AG04449 (cell line): ENCODE measurements around the gene C20orf144.
"Not testable (repeated sequence)": the region's sequence is repeated elsewhere in the genome, so short reads cannot be mapped to it uniquely, and the experiment has no call there.

ENCODE experiments used
- CTCF ChIA-PET: fragments of 350-600 bp; formaldehyde crosslinking; extraction: SDS; loops from one replicate; lab custom pipeline; 2021; ENCODE audit warnings: antibody characterized with exemption; lab: Yijun Ruan, JAX
- POLR2A ChIA-PET: fragments of 400-600, 350-600 bp; formaldehyde crosslinking; extraction: SDS; loops from one replicate; lab custom pipeline; 2020; ENCODE audit warnings: antibody characterized with exemption, inconsistent platforms; lab: Yijun Ruan, JAX
- DNase-seq: peaks from one replicate; pipeline ENCODE4 v3.0.0-alpha.2; 2010; ENCODE audit warnings: low read depth, low spot score
- H3K4me3 ChIP-seq: 2 replicates; pipeline ENCODE4 v1.5.1; 2011; ENCODE audit warnings: low read depth, mild to moderate bottlenecking, control low read depth, low read length
- TF ChIP-seq, protein P1 (sequence below): IDR thresholded peaks from one replicate; pipeline ENCODE4 v1.5.1; 2011; ENCODE audit warnings: mild to moderate bottlenecking, moderate library complexity, low read length, control low read depth, inconsistent platforms; ENCODE audit not compliant: insufficient read depth; ENCODE audit errors: missing control alignments

Gene C20orf144

DNA sequence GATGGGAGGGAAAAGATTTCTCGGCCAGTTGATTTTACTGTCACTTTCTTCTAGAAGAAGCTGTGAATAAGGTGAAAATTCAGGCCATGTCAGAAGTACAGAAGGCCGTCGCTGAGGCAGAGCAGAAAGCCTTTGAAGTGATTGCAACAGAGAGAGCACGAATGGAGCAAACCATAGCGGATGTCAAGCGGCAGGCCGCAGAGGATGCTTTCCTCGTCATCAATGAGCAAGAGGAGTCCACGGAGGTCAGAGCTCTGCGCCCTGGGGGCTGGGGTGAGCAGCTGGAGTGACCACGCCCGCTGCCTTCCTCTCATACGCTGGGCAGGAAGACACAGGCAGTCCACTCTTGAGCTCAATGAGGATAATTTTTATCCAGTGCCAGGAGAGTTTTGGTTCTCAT is 21.8 kb upstream of the C20orf144 start:
- POLR2A ChIA-PET: no interaction called here

DNA sequence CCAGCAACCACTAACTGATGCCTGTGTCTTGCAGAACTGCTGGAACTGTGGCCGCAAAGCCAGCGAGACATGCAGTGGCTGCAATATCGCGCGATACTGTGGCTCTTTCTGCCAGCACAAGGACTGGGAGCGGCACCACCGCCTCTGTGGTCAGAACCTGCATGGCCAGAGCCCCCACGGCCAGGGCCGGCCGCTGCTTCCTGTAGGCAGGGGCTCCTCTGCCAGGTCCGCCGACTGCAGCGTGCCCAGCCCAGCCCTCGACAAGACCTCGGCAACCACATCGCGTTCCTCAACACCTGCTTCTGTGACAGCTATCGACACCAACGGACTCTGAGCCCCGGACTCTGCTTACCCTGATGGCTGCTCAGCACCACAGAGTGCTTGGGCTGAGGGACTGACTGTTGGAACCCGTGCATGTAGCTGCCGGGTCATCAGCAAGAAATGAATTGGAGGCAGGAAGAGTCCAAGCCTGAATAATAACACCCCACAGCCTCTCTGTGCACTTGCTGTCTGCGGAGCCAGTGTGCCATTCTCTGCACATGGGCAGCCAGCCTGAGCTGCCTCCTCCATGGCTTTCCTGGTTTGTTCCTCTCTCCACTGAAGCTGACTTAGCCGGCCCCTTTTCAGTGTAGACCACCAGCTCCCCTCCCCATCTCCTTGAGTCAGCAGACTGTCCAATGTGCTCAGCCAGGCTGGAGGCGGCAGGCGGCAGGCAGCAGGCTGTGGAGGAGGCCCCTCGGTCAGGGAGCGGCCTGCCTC is 17.6 kb upstream of the C20orf144 start:
- ChIA-PET POLR2A (no interaction called here), CTCF (interaction anchor here (0.8 kb wide), 1 partner anchor 187 kb away, joined by 4 read pairs; no protein-coding TSS in a partner anchor)
- no peak for DNase-seq
- TF ChIP-seq, protein P1, sequence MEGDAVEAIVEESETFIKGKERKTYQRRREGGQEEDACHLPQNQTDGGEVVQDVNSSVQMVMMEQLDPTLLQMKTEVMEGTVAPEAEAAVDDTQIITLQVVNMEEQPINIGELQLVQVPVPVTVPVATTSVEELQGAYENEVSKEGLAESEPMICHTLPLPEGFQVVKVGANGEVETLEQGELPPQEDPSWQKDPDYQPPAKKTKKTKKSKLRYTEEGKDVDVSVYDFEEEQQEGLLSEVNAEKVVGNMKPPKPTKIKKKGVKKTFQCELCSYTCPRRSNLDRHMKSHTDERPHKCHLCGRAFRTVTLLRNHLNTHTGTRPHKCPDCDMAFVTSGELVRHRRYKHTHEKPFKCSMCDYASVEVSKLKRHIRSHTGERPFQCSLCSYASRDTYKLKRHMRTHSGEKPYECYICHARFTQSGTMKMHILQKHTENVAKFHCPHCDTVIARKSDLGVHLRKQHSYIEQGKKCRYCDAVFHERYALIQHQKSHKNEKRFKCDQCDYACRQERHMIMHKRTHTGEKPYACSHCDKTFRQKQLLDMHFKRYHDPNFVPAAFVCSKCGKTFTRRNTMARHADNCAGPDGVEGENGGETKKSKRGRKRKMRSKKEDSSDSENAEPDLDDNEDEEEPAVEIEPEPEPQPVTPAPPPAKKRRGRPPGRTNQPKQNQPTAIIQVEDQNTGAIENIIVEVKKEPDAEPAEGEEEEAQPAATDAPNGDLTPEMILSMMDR: no peak
- H3K4me3 ChIP-seq: no peak overlapping the region

More for the DNA sequence above, 21.8 kb upstream of the C20orf144 start:
- TF ChIP-seq, protein P1: no peak
- no peak overlapping the region for H3K4me3 ChIP-seq
- no peak for DNase-seq
- CTCF ChIA-PET: interaction anchor here (1.3 kb wide), 1 partner anchor 10 kb away, joined by 3 read pairs; no protein-coding TSS in a partner anchor

DNA sequence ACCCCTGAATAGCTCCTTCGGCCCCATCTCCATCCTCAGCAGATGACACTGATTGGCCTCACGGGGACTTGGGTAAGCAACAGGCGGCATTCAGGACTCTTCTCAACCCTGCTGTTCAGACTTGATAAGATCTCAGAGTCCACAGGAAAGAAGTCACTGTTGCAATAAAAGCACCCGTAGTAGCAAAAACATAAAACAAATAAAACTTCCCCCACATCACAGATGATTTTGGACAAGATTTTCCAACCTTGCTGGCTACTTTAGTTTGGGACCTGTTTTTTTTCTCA is 17.1 kb upstream of the C20orf144 start:
- CTCF ChIA-PET: no interaction called here
- DNase-seq: no peak
- TF ChIP-seq, protein P1: no peak
- POLR2A ChIA-PET: no interaction called here
- no peak overlapping the region for H3K4me3 ChIP-seq

DNA sequence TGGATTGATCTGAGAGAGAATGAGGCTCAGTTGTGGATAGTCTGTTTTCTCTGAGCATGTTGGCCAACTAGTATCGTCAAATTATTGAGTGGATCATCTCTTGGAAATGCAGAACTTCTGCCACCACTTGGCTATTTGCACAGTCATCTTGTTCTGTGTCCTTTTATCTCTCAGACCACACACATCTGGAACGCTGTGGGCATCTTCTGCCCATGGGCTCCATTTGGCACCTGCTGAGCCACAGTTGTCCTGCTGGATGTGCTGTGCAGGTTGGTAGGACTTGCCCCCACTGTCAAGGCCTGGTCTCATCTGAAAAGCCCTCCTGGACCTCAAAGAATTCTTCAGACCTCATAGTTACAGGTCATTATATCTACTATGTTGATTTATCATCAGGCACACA is 16.7 kb upstream of the C20orf144 start:
- TF ChIP-seq, protein P1: no peak
- H3K4me3 ChIP-seq: no peak overlapping the region
- ChIA-PET POLR2A (no interaction called here), CTCF (no interaction called here)
- DNase-seq: no peak

DNA sequence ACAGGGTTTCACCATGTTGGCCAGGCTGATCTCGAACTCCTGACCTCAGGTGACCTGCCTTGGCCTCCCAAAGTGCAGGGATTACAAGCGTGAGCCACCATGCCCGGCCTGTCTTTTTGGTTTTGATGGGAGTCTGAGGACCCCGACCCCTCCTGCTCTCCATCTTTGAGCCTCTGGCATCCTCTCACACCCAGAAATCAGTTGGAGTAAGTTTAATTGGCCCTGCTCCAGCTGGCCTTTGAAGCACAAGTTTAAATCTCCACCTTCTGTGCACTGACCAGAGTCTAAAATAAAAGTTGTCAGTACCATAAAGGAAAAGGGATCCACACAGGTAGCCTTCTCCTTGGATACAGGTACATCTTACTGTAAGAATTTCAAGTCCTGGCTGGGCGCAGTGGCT is 15.9 kb upstream of the C20orf144 start:
- CTCF ChIA-PET: interaction anchor here (10.9 kb wide), 1 partner anchor 19 kb away, joined by 99 read pairs; the partner anchor contains the start of genes ACTL10 and C20orf144
- no peak overlapping the region for H3K4me3 ChIP-seq
- POLR2A ChIA-PET: no interaction called here
- TF ChIP-seq, protein P1: no peak
- DNase-seq: no peak

DNA sequence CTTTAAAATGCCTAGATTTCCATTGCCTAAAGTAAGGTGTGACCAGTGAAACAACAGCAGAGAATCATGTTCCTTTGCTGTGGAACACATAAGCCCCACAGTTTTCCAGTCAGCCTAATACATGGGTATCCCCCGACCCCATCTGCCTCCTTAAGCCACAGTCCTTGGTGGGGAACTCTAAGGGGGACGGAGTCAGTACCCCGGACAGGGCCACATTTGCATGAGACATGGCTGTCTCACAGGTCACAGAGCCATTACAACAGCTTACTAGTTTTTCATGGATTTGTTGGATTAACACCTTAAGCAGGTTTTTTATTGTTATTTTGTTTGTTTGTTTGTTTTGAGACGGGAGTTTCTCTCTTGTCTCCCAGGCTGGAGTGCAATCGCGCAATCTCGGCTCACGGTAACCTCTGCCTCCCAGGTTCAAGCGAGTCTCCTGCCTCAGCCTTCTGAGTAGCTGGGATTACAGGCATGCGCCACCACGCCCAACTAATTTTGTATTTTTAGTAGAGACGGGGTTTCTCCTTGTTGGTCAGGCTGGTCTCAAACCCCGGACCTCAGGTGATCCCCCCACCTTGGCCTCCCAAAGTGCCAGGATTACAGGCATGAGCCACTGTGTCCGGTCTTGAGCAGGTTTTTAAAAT is 15.0 kb upstream of the C20orf144 start:
- not testable (repeated sequence) for H3K4me3 ChIP-seq, DNase-seq
- CTCF ChIA-PET: interaction anchor here (2.0 to 10.9 kb wide), 2 partner anchors 18 to 384 kb away, joined by 4 to 99 read pairs; partner anchors contain the start of genes ACTL10 and C20orf144
- POLR2A ChIA-PET: interaction anchor here (0.7 to 0.8 kb wide), 2 partner anchors 158 to 203 kb away, joined by 3 read pairs; partner anchors contain the start of genes CBFA2T2 and SNTA1
